ENCODE data around the gene HLA-DQA2. TPM values are rescaled to one million over a fixed set of nuclear protein-coding genes. Genes with fewer than 3 reads are reported as not detected.

HLA-DQA2 gene
- total RNA-seq, result 1 to 10 TPM in 1 of 2 donors, under 1 TPM in 1; 0.45 to 1.6 TPM

DNA sequence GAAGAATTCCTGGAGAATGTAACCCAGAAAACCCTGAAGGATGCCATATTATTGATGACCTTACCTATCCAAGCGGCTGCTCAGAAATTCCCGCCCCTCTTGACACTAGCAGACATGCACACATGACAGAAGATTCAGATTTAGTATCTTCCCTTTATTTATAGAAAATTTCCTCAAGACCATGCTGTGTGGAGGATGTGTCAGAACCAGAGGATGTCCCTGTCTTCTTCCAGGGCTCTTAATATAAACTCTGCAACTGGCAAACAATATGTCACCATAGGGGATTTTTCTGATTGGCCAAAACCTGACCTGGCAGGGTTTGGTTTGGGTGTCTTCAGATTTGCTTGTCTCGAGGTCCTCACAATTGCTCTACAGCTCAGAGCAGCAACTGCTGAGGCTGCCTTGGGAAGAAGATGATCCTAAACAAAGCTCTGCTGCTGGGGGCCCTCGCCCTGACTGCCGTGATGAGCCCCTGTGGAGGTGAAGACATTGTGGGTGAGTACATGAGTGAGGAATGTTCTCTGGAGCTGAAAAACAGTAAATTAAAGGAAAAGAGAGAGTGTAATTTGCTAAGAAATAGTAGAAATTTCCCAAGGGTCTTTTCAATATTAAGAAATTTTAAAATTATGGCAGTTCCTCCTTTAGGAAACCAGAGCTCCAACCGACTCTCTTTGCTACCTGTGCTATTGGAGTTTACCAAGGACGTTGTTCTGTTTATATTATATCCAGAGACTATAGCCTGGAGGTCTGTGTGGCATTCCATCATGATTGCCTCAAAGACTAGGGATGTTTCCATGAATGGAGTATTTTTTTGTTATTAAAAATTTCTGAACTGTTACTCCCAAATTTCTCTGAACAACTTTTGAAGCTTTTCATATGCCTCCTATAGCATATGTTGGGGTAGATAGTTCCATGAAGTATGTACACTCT is at the start of gene HLA-DQA2:
TSS of gene HLA-DQA2 (plus strand) at position 361 of the 930 bp plus-strand sequence. CDS start at position 414, 53 bp downstream.
- intact Hi-C loops (cut with DNase I), result no loop called here

DNA sequence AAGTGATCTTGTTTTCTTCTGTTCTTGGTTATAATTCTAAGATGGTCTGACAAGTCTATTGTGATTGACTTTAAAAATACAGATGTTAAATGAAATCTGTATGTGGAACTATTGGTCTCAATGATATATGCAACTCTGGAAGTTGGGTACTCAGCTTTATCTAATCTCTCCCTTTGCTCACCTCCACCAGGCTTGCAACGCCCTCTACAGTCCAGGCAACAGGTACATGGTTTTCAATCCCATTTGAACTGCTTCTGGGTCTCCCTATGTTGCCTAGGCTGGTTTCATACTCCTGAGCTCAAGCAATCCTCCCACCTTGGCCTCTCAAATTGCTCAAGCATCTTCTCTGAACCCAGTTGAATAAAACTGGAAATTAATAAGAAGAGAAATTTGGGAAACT is 49.2 kb upstream of the HLA-DQA2 start:
- TF ChIP-seq, protein P1, sequence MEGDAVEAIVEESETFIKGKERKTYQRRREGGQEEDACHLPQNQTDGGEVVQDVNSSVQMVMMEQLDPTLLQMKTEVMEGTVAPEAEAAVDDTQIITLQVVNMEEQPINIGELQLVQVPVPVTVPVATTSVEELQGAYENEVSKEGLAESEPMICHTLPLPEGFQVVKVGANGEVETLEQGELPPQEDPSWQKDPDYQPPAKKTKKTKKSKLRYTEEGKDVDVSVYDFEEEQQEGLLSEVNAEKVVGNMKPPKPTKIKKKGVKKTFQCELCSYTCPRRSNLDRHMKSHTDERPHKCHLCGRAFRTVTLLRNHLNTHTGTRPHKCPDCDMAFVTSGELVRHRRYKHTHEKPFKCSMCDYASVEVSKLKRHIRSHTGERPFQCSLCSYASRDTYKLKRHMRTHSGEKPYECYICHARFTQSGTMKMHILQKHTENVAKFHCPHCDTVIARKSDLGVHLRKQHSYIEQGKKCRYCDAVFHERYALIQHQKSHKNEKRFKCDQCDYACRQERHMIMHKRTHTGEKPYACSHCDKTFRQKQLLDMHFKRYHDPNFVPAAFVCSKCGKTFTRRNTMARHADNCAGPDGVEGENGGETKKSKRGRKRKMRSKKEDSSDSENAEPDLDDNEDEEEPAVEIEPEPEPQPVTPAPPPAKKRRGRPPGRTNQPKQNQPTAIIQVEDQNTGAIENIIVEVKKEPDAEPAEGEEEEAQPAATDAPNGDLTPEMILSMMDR (IDR thresholded peaks at IDR 0.05), result peak in 3 of 4 experiments; percentile 40 to 59 (median 52)
- TF ChIP-seq POLR2A (IDR thresholded peaks at IDR 0.05) (no peak), POLR2AphosphoS5 (IDR thresholded peaks at IDR 0.05) (peak; percentile 18)
- Histone ChIP-seq H3K36me3 (no peaks in the 10 kb centered on the region), H3K27ac (no peak overlapping the region), H3K4me3 (no peak overlapping the region), H3K27me3 (replicated peaks; ENCODE audit: insufficient read depth) (no peaks in the 10 kb centered on the region), H3K9me3 (no peaks in the 10 kb centered on the region), H3K4me1 (replicated peaks) (no peaks in the 10 kb centered on the region)
- DNase-seq (ENCODE audit: low spot score), result peak; percentile 33
- intact Hi-C loops (cut with DNase I), result loop anchor here (10.0 kb wide), 1 partner anchor 103 kb away; no protein-coding TSS in a partner anchor
- WGBS, result 3% methylated on average over 1 of the region's 1 CpG

More for the DNA sequence above, at the start of gene HLA-DQA2:
- no peaks in the 10 kb centered on the region for H3K4me1 ChIP-seq (replicated peaks)
- H3K9me3 ChIP-seq, result no peaks in the 10 kb centered on the region
- no peak for DNase-seq (ENCODE audit: low spot score)
- WGBS, result 63% methylated on average over 7 of the region's 7 CpGs
- H3K4me3 ChIP-seq, result no peak within 1 kb of the TSS
- no peak within 1 kb of the TSS for H3K27ac ChIP-seq
- no peaks in the 10 kb centered on the region for H3K27me3 ChIP-seq (replicated peaks; ENCODE audit: insufficient read depth)
- TF ChIP-seq POLR2A (IDR thresholded peaks at IDR 0.05) (no peak), POLR2AphosphoS5 (IDR thresholded peaks at IDR 0.05) (no peak)
- TF ChIP-seq, protein P1 (IDR thresholded peaks at IDR 0.05), result no peak
- H3K36me3 ChIP-seq, result no peaks in the 10 kb centered on the region

DNA sequence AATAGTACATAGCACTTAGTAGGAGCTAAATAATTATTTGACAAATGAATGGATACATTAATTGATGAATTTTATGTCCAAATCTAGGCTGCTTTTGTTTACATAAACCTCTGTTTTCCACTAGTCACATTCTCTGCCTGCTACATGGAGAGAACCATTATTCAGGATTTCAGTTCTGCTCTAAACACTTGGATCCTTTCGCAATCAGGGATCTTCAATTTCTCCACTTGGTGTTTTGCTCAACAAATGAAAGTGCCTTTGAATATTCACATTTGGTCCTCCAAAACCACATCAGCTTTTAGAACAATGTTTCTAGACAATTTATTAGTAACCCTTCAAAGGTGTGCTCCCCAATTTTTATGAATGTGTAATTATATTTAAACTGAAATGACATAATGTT is 44.2 kb upstream of the HLA-DQA2 start:
- H3K4me3 ChIP-seq, result no peak overlapping the region
- TF ChIP-seq POLR2A (IDR thresholded peaks at IDR 0.05) (no peak), POLR2AphosphoS5 (IDR thresholded peaks at IDR 0.05) (no peak)
- TF ChIP-seq, protein P1 (IDR thresholded peaks at IDR 0.05), result no peak
- H3K27ac ChIP-seq, result no peak overlapping the region
- intact Hi-C loops (cut with DNase I), result loop anchor here (10.0 kb wide), 1 partner anchor 98 kb away; no protein-coding TSS in a partner anchor
- DNase-seq (ENCODE audit: low spot score), result no peak
- H3K9me3 ChIP-seq, result no peaks in the 10 kb centered on the region
- no peaks in the 10 kb centered on the region for H3K27me3 ChIP-seq (replicated peaks; ENCODE audit: insufficient read depth)
- WGBS, result 97% methylated on average over 1 of the region's 1 CpG
- no peaks in the 10 kb centered on the region for H3K4me1 ChIP-seq (replicated peaks)
- H3K36me3 ChIP-seq, result no peaks in the 10 kb centered on the region

DNA sequence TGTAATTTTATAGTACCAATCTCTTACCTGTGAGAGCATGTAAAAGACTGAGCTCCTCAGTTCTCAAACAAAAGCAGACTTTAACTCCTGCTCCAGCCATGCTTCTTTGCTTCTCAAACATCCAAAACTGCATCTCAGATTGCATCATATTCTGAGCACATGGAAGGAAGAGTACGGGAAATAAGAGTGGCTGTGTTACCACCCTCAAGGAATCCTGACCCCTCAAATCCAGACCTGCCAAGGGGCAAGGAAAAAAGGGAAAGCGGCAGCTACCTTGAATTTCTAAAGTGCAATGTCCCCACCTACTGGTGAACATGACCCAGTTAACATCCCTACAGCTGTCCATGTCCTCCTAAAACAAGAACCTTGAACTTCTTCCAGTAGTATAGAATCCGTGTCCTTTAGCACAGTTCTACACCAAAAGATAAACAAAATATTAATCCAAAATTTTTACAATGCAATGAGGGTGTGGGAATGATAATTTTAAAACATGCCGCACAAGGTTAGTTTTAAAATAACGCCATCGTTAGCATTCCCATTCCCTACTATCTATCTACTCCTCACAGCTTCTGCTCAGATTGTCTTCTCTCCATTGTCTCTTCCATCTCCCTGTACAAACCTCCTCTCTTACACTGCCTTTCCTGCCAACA is 40.7 kb upstream of the HLA-DQA2 start:
- Histone ChIP-seq H3K27me3 (replicated peaks; ENCODE audit: insufficient read depth) (no peaks in the 10 kb centered on the region), H3K4me1 (replicated peaks) (no peaks in the 10 kb centered on the region), H3K9me3 (no peaks in the 10 kb centered on the region), H3K36me3 (no peaks in the 10 kb centered on the region), H3K4me3 (no peak overlapping the region), H3K27ac (no peak overlapping the region)
- DNase-seq (ENCODE audit: low spot score), result peak; percentile 28
- WGBS, result 3% methylated on average over 6 of the region's 6 CpGs
- no peak for TF ChIP-seq POLR2A (IDR thresholded peaks at IDR 0.05)
- TF ChIP-seq, protein P1 (IDR thresholded peaks at IDR 0.05), result peak in 3 of 4 experiments; percentile 56 to 58 (median 58)
- intact Hi-C loops (cut with DNase I), result loop anchor here (5.0 to 10.0 kb wide), 2 partner anchors 288 to 446 kb away; no protein-coding TSS in a partner anchor

Measured in prostate gland (tissue), 2 donors.